Erythroblast (primary cell): ENCODE data around the gene PIAS3.

Experiments
- GATA1 ChIP-seq: IDR thresholded peaks from 2 replicates; pipeline ENCODE4 v1.6.1; 2011; ENCODE audit warnings: low read depth, mild to moderate bottlenecking, control low read depth, low read length, moderate library complexity
- POLR2A ChIP-seq: IDR thresholded peaks from 2 replicates; pipeline ENCODE4 v1.6.1; 2011; ENCODE audit warnings: mild to moderate bottlenecking, low read length

DNA sequence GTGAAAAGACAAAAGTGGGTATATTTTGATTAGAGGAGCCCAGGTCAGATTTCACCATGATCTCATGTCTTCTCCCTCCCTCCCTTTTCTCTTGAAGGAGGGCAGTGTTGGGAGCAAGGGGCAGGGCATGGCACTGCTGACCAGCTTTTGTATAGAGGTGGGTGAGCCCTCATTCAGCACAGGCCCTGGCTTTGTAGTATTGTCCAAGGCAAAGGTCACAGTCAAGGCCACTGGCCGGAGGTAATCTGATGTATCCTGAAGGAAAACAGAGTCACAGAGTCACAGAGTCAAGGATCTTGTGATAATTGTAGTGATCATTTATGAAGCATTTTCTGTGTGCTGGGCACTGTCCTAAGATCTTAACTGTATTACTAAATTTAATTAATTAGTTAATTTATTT is 39.1 kb upstream of the PIAS3 start:
- TF ChIP-seq POLR2A = no peak
- no peak for TF ChIP-seq GATA1
